HepG2 (cell line): ENCODE measurements around the gene TMTC2. TPM values are rescaled to one million over a fixed set of nuclear protein-coding genes. Genes with fewer than 3 reads are reported as not detected.

Source experiments
- ATAC-seq: fragments of 200-7000 bp; cut with Tn5 transposase; 3 replicates; pipeline ENCODE4 v1.9.1; 2020; ENCODE audit warnings: mild to moderate bottlenecking, moderate library complexity
- BruUV-seq: library from RNA; stranded (reverse); fragments of 400-500 nt; replicated peaks from 2 replicates; lab custom pipeline; 2021; lab: Mats Ljungman, UMichigan
- CTCF ChIA-PET: fragments of 300-600 bp; formaldehyde crosslinking; extraction: SDS; loops from one replicate; lab custom pipeline; 2021; ENCODE audit warnings: low total read pairs, inconsistent platforms, low intra/inter-chr PET ratio; lab: Yijun Ruan, JAX
- POLR2A ChIA-PET: fragments of 350-600 bp; sonication (Branson Sonifier 250); formaldehyde crosslinking; loops from one replicate; lab custom pipeline; 2020; ENCODE audit warnings: antibody characterized with exemption, inconsistent platforms; lab: Yijun Ruan, JAX
- DNase-seq: peaks from one replicate; pipeline ENCODE4 v3.0.0-alpha.2; 2015; ENCODE audit warnings: low spot score
- FAIRE-seq: peaks from 3 replicates; lab custom pipeline; 2011; peaks lifted over from hg19 to GRCh38; lab: Jason Lieb, UNC
- H2AFZ ChIP-seq: one replicate; pipeline ENCODE4 v1.6.1; 2011; ENCODE audit warnings: low read length, inconsistent platforms
- H3K27ac ChIP-seq: fragments of 300-600 bp; 3 replicates; pipeline ENCODE4 v1.8.0; 2011; ENCODE audit warnings: mixed run types, mild to moderate bottlenecking, mixed read lengths, low read length, inconsistent platforms; ENCODE audit not compliant: insufficient read depth; ENCODE audit errors: extremely low read length
- H3K27me3 ChIP-seq, 2 experiments: fragments of 200-600 bp in 1 of 2; 2 replicates in 1 of 2; 3 replicates in 1 of 2; pipeline versions ENCODE4 v1.6.0 to v1.8.0; 2011; ENCODE audit warnings: low read length in 2 of 2, mild to moderate bottlenecking in 2 of 2, moderate library complexity in 2 of 2, inconsistent platforms in 1 of 2; ENCODE audit not compliant: insufficient read depth in 2 of 2, control insufficient read depth in 1 of 2
- H3K36me3 ChIP-seq, 2 experiments: fragments of 200-600 bp in 1 of 2; replicated peaks in 1 of 2; 2 replicates in 1 of 2; 3 replicates in 1 of 2; pipeline versions ENCODE4 v1.5.1 to v1.8.0; 2011; ENCODE audit warnings: low read length in 2 of 2, inconsistent platforms in 1 of 2; ENCODE audit not compliant: insufficient read depth in 2 of 2, control insufficient read depth in 1 of 2
- H3K4me1 ChIP-seq: 2 replicates; pipeline ENCODE4 v1.5.1; 2012; ENCODE audit warnings: low read length, inconsistent platforms; ENCODE audit not compliant: insufficient read depth
- H3K4me2 ChIP-seq: 2 replicates; pipeline ENCODE4 v1.6.0; 2011; ENCODE audit warnings: low read depth, low read length, inconsistent platforms
- H3K4me3 ChIP-seq, 3 experiments: fragments of 200-600 bp in 1 of 3; sonication (generic), shearing (Covaris generic) in 1 of 3; replicated peaks in 1 of 3; 2 replicates each; pipeline ENCODE4 v1.5.1; 2011 to 2016; ENCODE audit warnings: low read length in 3 of 3, inconsistent platforms in 2 of 3, low read depth in 2 of 3, mild to moderate bottlenecking in 2 of 3, control low read depth in 1 of 3, mixed read lengths in 1 of 3; ENCODE audit not compliant: insufficient read depth in 1 of 3
- H3K79me2 ChIP-seq: one replicate; pipeline ENCODE4 v1.6.1; 2011; ENCODE audit warnings: low read length, inconsistent platforms; ENCODE audit not compliant: insufficient read depth
- H3K9ac ChIP-seq: 2 replicates; pipeline ENCODE4 v1.6.0; 2011; ENCODE audit warnings: mild to moderate bottlenecking, low read depth, low read length, inconsistent platforms; ENCODE audit not compliant: insufficient read depth
- H3K9me3 ChIP-seq: 2 replicates; pipeline ENCODE4 v1.5.1; 2012; ENCODE audit warnings: mild to moderate bottlenecking, low read length
- H4K20me1 ChIP-seq: 2 replicates; pipeline ENCODE4 v1.6.0; 2011; ENCODE audit warnings: inconsistent platforms, mild to moderate bottlenecking, low read length, moderate library complexity; ENCODE audit not compliant: insufficient read depth
- FOSL2 ChIP-seq: sonication (generic); formaldehyde crosslinking; IDR thresholded peaks from 2 replicates; pipeline ENCODE4 v1.4.0; 2020; ENCODE audit warnings: missing genetic modification reagents
- HNRNPK ChIP-seq: fragments of 200-400 bp; formaldehyde crosslinking; IDR thresholded peaks from 2 replicates; pipeline ENCODE4 v1.6.1; 2018; ENCODE audit warnings: low read length, low read depth, moderate library complexity, mild to moderate bottlenecking; ENCODE audit not compliant: poor library complexity, severe bottlenecking
- PAX8 ChIP-seq: sonication (generic); formaldehyde crosslinking; IDR thresholded peaks from 2 replicates; pipeline ENCODE4 v1.8.0; 2022; ENCODE audit warnings: mild to moderate bottlenecking, missing genetic modification reagents, borderline replicate concordance
- SOX5 ChIP-seq: IDR thresholded peaks from 2 replicates; pipeline ENCODE4 v1.6.1; 2016; ENCODE audit warnings: borderline replicate concordance
- ZBTB3 ChIP-seq: sonication (generic); formaldehyde crosslinking; IDR thresholded peaks from 2 replicates; pipeline ENCODE4 v1.4.0; 2020; ENCODE audit warnings: low read depth, mild to moderate bottlenecking, moderate library complexity, missing genetic modification reagents, borderline replicate concordance
- ZNF124 ChIP-seq: sonication (generic); formaldehyde crosslinking; IDR thresholded peaks from 2 replicates; pipeline ENCODE4 v1.4.0; 2020; ENCODE audit warnings: missing genetic modification reagents
- ZNF234 ChIP-seq: sonication (generic); formaldehyde crosslinking; conservative IDR thresholded peaks from 2 replicates; pipeline ENCODE4 v1.5.1; 2020; ENCODE audit warnings: mild to moderate bottlenecking, missing genetic modification reagents
- ZNF333 ChIP-seq: sonication (generic); formaldehyde crosslinking; IDR thresholded peaks from 2 replicates; pipeline ENCODE4 v1.4.0; 2020; ENCODE audit warnings: mild to moderate bottlenecking, missing genetic modification reagents, borderline replicate concordance
- ZNF546 ChIP-seq: sonication (generic); formaldehyde crosslinking; conservative IDR thresholded peaks from 2 replicates; pipeline ENCODE4 v1.8.1; 2023; ENCODE audit warnings: mild to moderate bottlenecking, missing genetic modification reagents
- ZNF678 ChIP-seq: sonication (generic); formaldehyde crosslinking; IDR thresholded peaks from 2 replicates; pipeline ENCODE4 v1.4.0; 2020; ENCODE audit warnings: mild to moderate bottlenecking, missing genetic modification reagents
- ZNF883 ChIP-seq: sonication (generic); formaldehyde crosslinking; IDR thresholded peaks from 2 replicates; pipeline ENCODE4 v1.5.1; 2020; ENCODE audit warnings: mild to moderate bottlenecking, missing genetic modification reagents; ENCODE audit errors: not compliant biosample characterization
- WGBS: methylation state at CpG from one replicate; pipeline ENCODE4 v1.1.6; 2017; ENCODE audit warnings: low lambda C conversion rate; 5-methylcytosine and 5-hydroxymethylcytosine counted together
- in situ Hi-C: cut with HindIII; loops from 2 replicates; pipeline ENCODE4 v1.10.0; 2017; ENCODE audit warnings: low pct_unique_long_range_greater_than_20kb; ENCODE audit not compliant: extremely low pct_ligation_motif_present
- intact Hi-C: fragments of 100-400 bp; cut with micrococcal nuclease; formaldehyde crosslinking; loops from one replicate; pipeline ENCODE4 v1.10.0; 2022; ENCODE audit not compliant: unreplicated experiment
- polyA plus RNA-seq, 8 experiments: library from polyadenylated mRNA; depleted of rRNA in 3 of 8; stranded (reverse) in 7 of 8; unstranded in 1 of 8; fragments of >200 nt; fragmentation: Illumina TruSeq in 4 of 8; extraction: Trizol in 4 of 8; gene quantifications; 2 replicates each; pipeline versions ENCODE4 v1.2.1 to v1.2.3, GENCODE V29; 2011 to 2016; ENCODE audit warnings: low read depth in 4 of 8, missing spikeins in 1 of 8, mixed read lengths in 1 of 8; ENCODE audit not compliant: insufficient read depth in 1 of 8
- total RNA-seq, 5 experiments: library from RNA; depleted of rRNA; stranded (reverse); fragments of >200 nt; fragmentation: Illumina TruSeq; extraction: Trizol; gene quantifications; 2 replicates each; pipeline ENCODE4 v1.2.3, GENCODE V29; 2016; ENCODE audit warnings: low read depth in 1 of 5
- TF ChIP-seq, protein P1 (sequence below): sonication (generic); formaldehyde crosslinking; conservative IDR thresholded peaks from 2 replicates; pipeline ENCODE4 v1.8.0; 2022; ENCODE audit warnings: low read depth, missing genetic modification reagents

The TMTC2 gene
- total and polyA plus RNA-seq, 2 of the 13 experiments (the other 11 are each of a cell fraction or from before 2014, with no cell fraction given): 0.55 to 0.63 TPM

DNA sequence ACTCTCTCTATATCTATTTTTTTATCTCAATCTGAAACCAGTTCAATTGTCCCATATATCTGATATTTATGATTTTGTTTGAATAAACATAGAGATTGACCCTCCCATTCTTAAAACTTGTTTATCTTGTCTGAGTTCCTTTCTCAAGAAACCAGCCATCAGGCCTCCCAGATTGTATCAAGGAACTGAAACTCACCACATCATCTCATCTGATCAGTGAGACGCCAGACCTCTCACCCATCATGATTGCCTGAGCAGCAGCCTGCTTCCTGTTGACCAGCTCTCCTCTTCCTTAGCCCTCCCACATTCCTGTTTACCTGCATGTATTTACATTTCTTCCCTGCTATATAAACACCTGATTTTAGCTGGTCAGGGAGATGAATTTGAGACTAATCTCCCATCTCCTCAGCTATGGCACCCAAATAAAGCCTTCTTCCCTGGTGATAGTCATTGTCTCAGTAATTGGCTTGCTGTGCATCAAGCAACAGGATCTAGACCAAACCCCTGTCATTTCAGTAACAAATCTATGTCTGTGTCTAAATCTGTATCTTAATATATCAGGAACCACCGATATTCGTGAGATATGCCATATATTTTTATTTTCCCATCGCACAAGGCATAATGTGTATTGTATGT, 323.6 kb downstream of the TMTC2 start:
- Histone ChIP-seq H3K4me1 (no peaks in the 10 kb centered on the region), H3K4me2 (no peak overlapping the region)
- DNase-seq: no peak
- in situ Hi-C loops: no loop called here
- FAIRE-seq: no peak
- no peak for ATAC-seq
- intact Hi-C loops: no loop called here
- TF ChIP-seq FOSL2 (no peak), ZNF234 (CRISPR knock-in tag) (no peak), ZNF124 (CRISPR knock-in tag) (peak; percentile 98)
- TF ChIP-seq, all 625 proteins: peak for 1
- BruUV-seq: no TSS peak
- H3K4me3 ChIP-seq: no peak overlapping the region
- no peaks in the 10 kb centered on the region for H3K79me2 ChIP-seq
- H3K9ac ChIP-seq: no peak overlapping the region
- no peak overlapping the region for H2AFZ ChIP-seq
- H3K27me3 ChIP-seq: no peaks in the 10 kb centered on the region
- H4K20me1 ChIP-seq: no peaks in the 10 kb centered on the region
- H3K36me3 ChIP-seq: no peaks in the 10 kb centered on the region
- CTCF ChIA-PET: no interaction called here
- H3K9me3 ChIP-seq: peaks cover 33% of the 10 kb centered on the region
- H3K27ac ChIP-seq: no peak overlapping the region
- POLR2A ChIA-PET: no interaction called here
- WGBS: 11% methylated on average over 4 of the region's 4 CpGs

GRCh38 chr12:83015390-83016217, 328.9 kb downstream of the TMTC2 start:
- no peak overlapping the region for H2AFZ ChIP-seq
- no peak for ATAC-seq
- CTCF ChIA-PET: no interaction called here
- TF ChIP-seq ZNF546 (no peak), ZNF883 (CRISPR knock-in tag) (no peak), HNRNPK (no peak), ZBTB3 (no peak), ZNF333 (no peak), PAX8 (no peak), SOX5 (CRISPR knock-in tag) (no peak), ZNF678 (CRISPR knock-in tag) (no peak)
- TF ChIP-seq, protein P1, sequence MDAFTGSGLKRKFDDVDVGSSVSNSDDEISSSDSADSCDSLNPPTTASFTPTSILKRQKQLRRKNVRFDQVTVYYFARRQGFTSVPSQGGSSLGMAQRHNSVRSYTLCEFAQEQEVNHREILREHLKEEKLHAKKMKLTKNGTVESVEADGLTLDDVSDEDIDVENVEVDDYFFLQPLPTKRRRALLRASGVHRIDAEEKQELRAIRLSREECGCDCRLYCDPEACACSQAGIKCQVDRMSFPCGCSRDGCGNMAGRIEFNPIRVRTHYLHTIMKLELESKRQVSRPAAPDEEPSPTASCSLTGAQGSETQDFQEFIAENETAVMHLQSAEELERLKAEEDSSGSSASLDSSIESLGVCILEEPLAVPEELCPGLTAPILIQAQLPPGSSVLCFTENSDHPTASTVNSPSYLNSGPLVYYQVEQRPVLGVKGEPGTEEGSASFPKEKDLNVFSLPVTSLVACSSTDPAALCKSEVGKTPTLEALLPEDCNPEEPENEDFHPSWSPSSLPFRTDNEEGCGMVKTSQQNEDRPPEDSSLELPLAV: no peak

More at GRCh38 chr12:83015390-83016217, 328.9 kb downstream of the TMTC2 start:
- Histone ChIP-seq H3K79me2 (no peaks in the 10 kb centered on the region), H4K20me1 (no peaks in the 10 kb centered on the region), H3K4me1 (no peaks in the 10 kb centered on the region), H3K36me3 (no peaks in the 10 kb centered on the region), H3K27ac (no peak overlapping the region), H3K9me3 (peaks cover 6% of the 10 kb centered on the region; the same call in 1 of the 2 replicates), H3K9ac (no peak overlapping the region), H3K27me3 (no peaks in the 10 kb centered on the region), H3K4me3 (no peak overlapping the region), H3K4me2 (no peak overlapping the region)
- in situ Hi-C loops: no loop called here
- POLR2A ChIA-PET: no interaction called here
- 20% methylated on average over 8 of the region's 8 CpGs for WGBS
- intact Hi-C loops: no loop called here
- no TSS peak for BruUV-seq
- FAIRE-seq (no peak), DNase-seq (no peak)
